ENCODE results near the gene DEGS2.

Gene DEGS2

DNA sequence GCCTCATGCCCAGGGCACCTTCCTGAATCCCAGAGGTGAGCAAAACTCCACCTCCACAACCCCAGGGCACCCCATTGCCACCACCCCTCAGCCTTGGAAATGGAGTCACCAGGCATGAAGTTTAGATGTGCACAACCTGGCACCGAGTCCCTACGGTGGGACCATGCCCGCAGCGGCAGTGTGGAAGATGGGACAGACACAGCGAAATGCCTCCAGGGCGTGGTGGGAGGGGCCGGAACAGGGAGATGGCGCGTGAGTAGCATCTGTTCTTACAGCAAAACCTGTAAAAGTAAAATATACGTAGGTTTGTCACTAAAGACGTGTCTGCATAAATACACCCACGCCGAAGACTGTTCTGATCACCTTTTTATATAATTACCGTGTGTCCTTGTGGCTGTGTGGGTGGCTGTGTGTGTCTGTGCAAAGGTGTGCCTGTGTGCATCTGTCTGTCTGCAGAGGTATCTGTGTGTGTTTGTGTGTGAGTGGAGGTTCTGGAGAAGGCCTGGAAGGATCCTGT is 17.4 kb upstream of the DEGS2 start:
- H3K9me3 ChIP-seq (replicated peaks; ENCODE audit: insufficient read depth, low read length), result no peaks in the 10 kb centered on the region
- H3K9ac ChIP-seq (ENCODE audit: low read length), result no peak overlapping the region
- no peak overlapping the region for H3K4me2 ChIP-seq (ENCODE audit: low read depth, low read length)
- TF ChIP-seq EZH2 (optimal IDR thresholded peaks at IDR 0.05; ENCODE audit: low read depth, low read length), result no peak
- TF ChIP-seq, protein P1, sequence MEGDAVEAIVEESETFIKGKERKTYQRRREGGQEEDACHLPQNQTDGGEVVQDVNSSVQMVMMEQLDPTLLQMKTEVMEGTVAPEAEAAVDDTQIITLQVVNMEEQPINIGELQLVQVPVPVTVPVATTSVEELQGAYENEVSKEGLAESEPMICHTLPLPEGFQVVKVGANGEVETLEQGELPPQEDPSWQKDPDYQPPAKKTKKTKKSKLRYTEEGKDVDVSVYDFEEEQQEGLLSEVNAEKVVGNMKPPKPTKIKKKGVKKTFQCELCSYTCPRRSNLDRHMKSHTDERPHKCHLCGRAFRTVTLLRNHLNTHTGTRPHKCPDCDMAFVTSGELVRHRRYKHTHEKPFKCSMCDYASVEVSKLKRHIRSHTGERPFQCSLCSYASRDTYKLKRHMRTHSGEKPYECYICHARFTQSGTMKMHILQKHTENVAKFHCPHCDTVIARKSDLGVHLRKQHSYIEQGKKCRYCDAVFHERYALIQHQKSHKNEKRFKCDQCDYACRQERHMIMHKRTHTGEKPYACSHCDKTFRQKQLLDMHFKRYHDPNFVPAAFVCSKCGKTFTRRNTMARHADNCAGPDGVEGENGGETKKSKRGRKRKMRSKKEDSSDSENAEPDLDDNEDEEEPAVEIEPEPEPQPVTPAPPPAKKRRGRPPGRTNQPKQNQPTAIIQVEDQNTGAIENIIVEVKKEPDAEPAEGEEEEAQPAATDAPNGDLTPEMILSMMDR (IDR thresholded peaks at IDR 0.05; ENCODE audit: low read length), result no peak
- no peak for TF ChIP-seq EZH2phosphoT487 (IDR thresholded peaks at IDR 0.05; ENCODE audit: low read length)
- no peaks in the 10 kb centered on the region for H4K20me1 ChIP-seq (ENCODE audit: insufficient read depth, low read length)
- no peak overlapping the region for H3K27ac ChIP-seq (ENCODE audit: low read length)
- H2AFZ ChIP-seq (ENCODE audit: low read length), result no peak overlapping the region
- no peaks in the 10 kb centered on the region for H3K9me2 ChIP-seq (replicated peaks; ENCODE audit: insufficient read depth, low read length)
- H3F3A ChIP-seq (ENCODE audit: insufficient read depth, low read length), result no peaks in the 10 kb centered on the region
- DNase-seq, result no peak
- no peak overlapping the region for H3K4me3 ChIP-seq (ENCODE audit: low read length)
- no peaks in the 10 kb centered on the region for H3K4me1 ChIP-seq (ENCODE audit: low read length)
- no peaks in the 10 kb centered on the region for H3K36me3 ChIP-seq (replicated peaks; ENCODE audit: insufficient read depth, low read length)
- no peaks in the 10 kb centered on the region for H3K27me3 ChIP-seq (replicated peaks; ENCODE audit: insufficient read depth, low read length)
- H3K79me2 ChIP-seq (ENCODE audit: low read length), result no peaks in the 10 kb centered on the region

- TF ChIP-seq EZH2phosphoT487 (IDR thresholded peaks at IDR 0.05; ENCODE audit: low read length) (no peak), EZH2 (optimal IDR thresholded peaks at IDR 0.05; ENCODE audit: low read depth, low read length) (no peak)
- TF ChIP-seq, protein P1 (IDR thresholded peaks at IDR 0.05; ENCODE audit: low read length), result no peak
- H3K36me3 ChIP-seq (replicated peaks; ENCODE audit: insufficient read depth, low read length), result no peaks in the 10 kb centered on the region
- H3K79me2 ChIP-seq (ENCODE audit: low read length), result no peaks in the 10 kb centered on the region
- no peak for DNase-seq
- H4K20me1 ChIP-seq (ENCODE audit: insufficient read depth, low read length), result no peaks in the 10 kb centered on the region
- no peaks in the 10 kb centered on the region for H3K9me3 ChIP-seq (replicated peaks; ENCODE audit: insufficient read depth, low read length)
- H2AFZ ChIP-seq (ENCODE audit: low read length), result no peak overlapping the region
- no peaks in the 10 kb centered on the region for H3K4me1 ChIP-seq (ENCODE audit: low read length)
- H3K9ac ChIP-seq (ENCODE audit: low read length), result no peak overlapping the region
- no peaks in the 10 kb centered on the region for H3K9me2 ChIP-seq (replicated peaks; ENCODE audit: insufficient read depth, low read length)
- no peak overlapping the region for H3K4me2 ChIP-seq (ENCODE audit: low read depth, low read length)
- H3K27ac ChIP-seq (ENCODE audit: low read length), result no peak overlapping the region
- H3K4me3 ChIP-seq (ENCODE audit: low read length), result no peak overlapping the region
- no peaks in the 10 kb centered on the region for H3K27me3 ChIP-seq (replicated peaks; ENCODE audit: insufficient read depth, low read length)
- H3F3A ChIP-seq (ENCODE audit: insufficient read depth, low read length), result no peaks in the 10 kb centered on the region
Observed at GRCh38 chr14:100173353-100173752, 13.9 kb upstream of the DEGS2 start.

DNA sequence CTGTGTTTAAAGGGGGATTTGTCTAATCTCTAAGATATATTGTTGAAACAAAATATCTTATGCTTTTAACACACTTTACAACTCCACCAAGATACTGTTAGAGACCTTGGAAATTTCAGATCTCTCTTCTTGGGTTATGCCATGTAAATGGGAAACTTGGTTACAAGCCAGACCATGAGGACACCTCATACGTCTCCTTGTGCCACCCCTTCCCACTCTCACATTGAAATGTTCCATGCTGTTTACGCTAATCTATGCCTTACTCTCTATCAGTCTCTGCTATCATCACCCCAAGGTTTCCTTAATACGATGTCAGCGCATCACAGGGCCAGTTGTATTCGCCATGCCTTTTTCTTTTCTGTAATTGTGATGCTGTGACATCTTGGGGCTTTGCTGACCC is 13.4 kb upstream of the DEGS2 start:
- no peak for DNase-seq
- Histone ChIP-seq H4K20me1 (ENCODE audit: insufficient read depth, low read length) (no peaks in the 10 kb centered on the region), H3K79me2 (ENCODE audit: low read length) (no peaks in the 10 kb centered on the region), H3K9me3 (replicated peaks; ENCODE audit: insufficient read depth, low read length) (no peaks in the 10 kb centered on the region), H3F3A (ENCODE audit: insufficient read depth, low read length) (no peaks in the 10 kb centered on the region), H3K4me1 (ENCODE audit: low read length) (no peaks in the 10 kb centered on the region), H3K36me3 (replicated peaks; ENCODE audit: insufficient read depth, low read length) (no peaks in the 10 kb centered on the region), H3K9me2 (replicated peaks; ENCODE audit: insufficient read depth, low read length) (no peaks in the 10 kb centered on the region), H3K27me3 (replicated peaks; ENCODE audit: insufficient read depth, low read length) (no peaks in the 10 kb centered on the region), H3K27ac (ENCODE audit: low read length) (no peak overlapping the region), H3K4me3 (ENCODE audit: low read length) (no peak overlapping the region), H3K9ac (ENCODE audit: low read length) (no peak overlapping the region), H3K4me2 (ENCODE audit: low read depth, low read length) (no peak overlapping the region), H2AFZ (ENCODE audit: low read length) (no peak overlapping the region)
- TF ChIP-seq, protein P1 (IDR thresholded peaks at IDR 0.05; ENCODE audit: low read length), result no peak
- TF ChIP-seq EZH2phosphoT487 (IDR thresholded peaks at IDR 0.05; ENCODE audit: low read length) (no peak), EZH2 (optimal IDR thresholded peaks at IDR 0.05; ENCODE audit: low read depth, low read length) (no peak)
